HG03280 (cell line): ENCODE data around the gene DLGAP1.

Source experiments
- ATAC-seq: cut with Tn5 transposase; IDR thresholded peaks from one replicate; pipeline ENCODE4 v1.9.1; 2021; ENCODE audit warnings: mild to moderate bottlenecking, moderate library complexity; ENCODE audit not compliant: unreplicated experiment

DLGAP1 gene

DNA sequence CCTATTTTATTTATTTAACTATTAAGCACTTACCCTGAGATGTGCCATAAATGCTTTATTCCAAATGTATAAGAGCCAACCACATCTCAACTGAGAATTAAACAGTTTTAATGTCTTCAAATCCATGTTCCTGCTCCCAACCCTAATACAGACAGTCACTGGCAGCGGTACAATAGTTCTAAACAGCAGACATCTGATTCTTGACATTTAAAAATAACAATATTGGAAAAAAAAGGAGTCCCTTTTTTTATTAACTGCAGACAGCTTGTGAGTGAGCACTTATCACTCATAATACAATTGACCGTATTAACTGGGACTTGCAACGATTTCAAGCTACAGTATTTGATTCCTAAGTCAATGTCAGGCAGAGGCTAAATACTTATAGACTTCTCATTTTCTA is 580.5 kb downstream of the DLGAP1 start:
- no peak for ATAC-seq

DNA sequence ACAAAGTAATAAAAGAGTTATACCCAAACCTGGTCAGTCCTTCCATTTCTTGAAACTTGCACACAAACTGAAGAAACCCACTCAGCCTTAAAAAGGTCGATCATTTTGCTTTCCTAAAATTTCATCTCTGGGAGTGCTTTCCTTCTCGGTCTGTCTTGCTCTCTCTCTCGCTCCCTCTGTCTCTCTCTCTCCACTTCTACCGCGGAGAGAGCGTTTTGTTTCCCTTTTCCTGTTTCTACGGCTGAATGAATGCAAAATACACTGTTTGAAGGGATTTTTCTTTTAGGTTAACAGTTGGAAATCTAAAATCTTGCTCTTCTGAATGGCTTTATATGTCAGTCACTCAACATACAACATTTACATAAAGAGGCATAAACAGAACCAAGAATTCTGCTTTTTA is 581.0 kb downstream of the DLGAP1 start:
- no peak for ATAC-seq

DNA sequence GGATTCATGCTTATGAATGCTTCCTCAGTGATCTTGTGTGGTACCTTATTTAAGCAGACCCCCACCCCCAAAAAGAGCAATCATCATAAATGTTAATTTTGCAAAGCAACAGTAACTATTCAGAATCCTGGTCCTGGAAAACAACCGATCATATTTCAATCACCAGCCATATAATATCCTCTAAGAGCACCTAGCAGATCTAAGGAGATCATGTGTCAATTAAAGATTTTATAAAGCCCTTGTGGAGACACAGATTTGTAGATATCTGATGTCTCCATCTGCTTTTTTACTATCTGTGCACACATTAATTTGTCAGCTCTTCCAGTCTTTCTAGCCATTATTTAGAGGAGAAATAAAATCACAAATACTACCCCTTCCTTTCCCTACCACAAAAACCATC is 581.4 kb downstream of the DLGAP1 start:
- ATAC-seq, result no peak

DNA sequence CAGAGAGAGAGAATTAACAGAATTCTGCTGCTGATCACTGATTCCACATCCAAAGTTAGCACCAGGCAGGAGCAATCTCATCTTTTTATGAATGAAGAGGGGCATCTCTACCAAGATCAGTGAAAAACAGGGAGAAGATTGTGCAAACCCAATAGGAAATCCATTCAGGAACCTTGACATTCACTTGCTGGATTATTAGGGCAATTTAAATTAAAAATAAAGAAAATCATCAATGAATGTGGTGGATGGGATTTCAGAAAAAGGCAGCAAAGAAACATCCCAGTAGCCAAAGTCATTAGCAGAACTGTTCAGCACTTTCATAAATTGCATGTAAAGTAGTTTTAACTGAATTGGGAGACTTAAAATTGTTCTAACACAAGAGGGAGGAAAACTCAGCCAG is 581.9 kb downstream of the DLGAP1 start:
- ATAC-seq, result no peak

DNA sequence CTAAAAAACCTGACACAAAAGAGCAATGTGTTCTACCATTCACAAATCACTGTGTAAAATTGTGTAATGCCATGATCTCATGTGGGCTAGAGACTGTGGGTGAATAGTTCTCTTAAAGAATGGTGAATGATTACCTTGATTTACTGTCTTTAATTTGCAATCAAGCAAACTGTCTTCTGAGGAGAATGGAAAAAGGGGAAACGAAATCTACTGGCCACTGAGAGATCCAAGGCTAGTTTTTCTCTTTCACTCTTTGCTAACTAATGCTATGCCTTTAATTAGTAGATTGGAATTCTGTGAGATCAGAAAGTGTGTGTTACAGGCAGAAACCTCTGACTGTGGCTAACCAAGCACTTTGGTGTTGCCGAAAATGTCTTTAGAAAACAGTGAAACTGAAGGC is 582.5 kb downstream of the DLGAP1 start:
- no peak for ATAC-seq

DNA sequence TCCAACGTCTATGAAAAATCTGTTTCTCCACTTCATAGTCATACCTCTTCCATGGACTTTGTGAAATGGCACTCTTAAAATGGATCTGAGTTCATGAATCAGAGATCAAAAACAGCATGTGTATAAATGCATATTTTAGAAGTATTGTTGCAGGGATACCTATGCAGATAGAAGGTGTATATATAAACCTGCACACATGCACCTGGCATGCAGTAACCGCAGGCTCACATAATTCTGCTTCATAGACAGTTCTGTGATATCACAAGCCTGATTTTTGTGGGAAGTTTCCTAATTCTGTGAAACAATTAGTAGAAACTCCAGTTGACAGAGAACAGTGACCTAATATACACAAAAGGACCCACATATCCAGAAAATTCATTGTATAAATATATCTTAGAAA is 583.4 kb downstream of the DLGAP1 start:
- ATAC-seq, result no peak

DNA sequence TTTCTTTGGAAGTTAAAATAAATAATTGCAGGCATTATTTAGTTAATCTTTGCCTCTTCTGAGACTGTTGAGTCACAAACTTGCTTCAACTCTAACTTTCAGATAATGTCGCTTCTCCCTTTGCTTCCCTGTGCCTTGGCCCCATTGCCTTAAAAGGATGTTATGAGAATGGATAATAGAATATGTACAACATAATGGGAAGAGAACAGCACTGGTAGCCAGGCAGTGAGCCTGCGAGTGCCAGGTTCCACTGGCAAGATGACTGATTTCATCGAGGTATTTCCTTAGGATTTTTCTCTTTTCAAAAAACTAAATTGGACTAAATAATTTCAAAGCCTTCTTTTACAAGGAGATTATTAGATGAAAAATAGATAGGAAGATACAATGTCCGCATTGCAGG is 584.2 kb downstream of the DLGAP1 start:
- ATAC-seq, result no peak

DNA sequence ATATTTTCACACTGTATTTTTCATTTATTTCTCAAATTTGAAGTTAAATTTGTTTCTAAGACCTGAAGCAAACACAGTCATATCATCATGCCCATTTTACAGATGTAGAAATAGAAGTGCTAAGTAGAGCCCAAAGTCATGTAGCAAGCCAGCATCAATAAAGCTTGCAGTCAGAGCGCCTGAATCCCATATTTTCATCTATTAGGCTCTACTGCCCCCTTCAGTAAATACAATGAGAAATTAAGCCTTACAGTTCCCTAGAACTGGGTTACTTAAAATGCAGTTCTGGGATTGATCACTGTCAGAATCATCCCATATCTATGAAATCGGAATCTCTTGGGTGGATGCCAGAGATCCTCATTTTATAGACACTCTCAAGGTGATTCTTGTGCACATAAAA is 585.3 kb downstream of the DLGAP1 start:
- no peak for ATAC-seq

DNA sequence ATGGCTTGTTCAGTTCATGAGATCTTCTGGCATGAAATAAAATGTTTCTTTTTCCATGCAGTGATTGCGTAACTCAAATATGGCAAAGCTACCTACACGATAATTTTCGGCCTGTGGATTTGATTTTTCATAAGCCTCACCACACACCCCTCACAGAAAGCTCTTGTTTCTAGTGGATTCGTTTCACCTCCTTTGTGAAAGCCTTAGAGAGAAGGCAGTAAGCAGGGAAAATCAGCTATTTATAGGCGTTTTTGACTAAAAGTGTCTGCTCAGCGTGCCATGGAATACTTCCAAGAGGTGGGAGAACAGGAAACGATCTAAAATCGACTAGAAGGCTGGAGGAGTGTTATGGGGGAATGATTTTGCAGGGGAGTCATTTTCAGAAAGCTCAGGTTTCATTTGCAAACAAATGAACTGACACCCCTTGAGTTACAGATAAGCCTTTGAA is 587.2 kb downstream of the DLGAP1 start:
- no peak for ATAC-seq

DNA sequence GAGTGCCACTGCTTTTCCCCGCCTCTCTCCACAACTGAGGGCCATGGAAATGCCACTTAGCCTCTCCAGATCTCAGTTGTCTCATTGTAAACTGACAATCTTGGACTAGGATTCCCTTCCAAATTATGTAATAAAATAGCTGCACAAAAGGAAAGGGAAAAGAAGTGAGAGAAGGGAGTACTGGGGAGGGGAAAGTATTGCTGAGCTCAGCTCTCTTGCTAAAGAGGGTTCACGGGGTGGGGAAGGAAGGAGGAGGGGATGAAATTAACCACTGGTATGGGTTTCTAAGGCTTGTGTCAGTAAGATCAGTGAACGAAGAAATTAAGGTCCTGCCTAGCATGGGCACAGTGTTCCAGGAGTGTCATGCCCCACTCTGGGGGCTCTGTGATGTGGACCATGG is 587.9 kb downstream of the DLGAP1 start:
- no peak for ATAC-seq

DNA sequence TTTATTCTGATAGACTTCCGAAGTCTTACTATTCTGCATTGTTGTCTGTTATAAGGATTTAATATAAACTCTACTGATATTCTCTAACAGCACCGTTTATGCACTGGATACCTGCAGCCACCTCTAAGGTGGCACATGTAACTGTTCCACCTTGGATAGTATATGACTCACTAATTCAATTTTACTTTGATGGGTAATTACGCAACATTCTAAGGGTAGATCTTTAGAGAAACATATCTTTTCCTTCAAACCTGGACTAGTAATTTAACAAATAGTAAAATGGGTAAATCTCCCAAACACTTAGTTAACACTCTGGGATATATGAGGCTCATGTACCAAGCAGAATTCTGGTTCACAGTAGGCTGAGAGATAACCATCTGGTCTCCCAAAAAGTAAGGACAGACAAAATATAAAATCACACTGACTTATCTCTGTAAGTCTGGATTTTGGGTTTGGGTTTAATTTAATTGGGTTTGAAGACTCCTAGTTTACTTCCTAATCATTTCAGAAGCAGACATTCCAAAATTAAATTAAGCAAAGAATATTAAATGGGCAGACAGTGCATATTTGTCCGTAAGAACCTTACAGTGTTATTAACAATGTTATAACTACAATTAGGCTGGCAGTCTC is 590.3 kb downstream of the DLGAP1 start:
- ATAC-seq, result no peak

DNA sequence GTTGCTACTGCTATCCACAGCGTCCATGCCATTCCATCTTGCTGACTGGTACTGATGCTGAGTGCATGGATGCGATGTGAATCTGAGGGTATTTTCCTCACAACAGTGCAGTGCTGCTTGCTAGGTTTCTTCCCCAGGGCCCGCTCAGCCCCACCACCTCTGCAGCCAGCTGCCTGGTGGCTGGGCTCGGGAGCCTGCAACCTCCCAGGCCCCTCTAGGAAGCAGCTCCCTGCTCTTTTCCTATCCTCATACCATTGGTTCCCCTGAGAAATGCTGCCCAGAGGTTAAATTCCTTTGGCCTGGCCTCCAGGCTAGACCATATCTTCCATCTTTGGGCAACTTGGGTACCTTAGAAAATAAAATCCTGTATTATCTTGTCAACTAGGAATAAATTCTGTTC is 591.5 kb downstream of the DLGAP1 start:
- no peak for ATAC-seq

DNA sequence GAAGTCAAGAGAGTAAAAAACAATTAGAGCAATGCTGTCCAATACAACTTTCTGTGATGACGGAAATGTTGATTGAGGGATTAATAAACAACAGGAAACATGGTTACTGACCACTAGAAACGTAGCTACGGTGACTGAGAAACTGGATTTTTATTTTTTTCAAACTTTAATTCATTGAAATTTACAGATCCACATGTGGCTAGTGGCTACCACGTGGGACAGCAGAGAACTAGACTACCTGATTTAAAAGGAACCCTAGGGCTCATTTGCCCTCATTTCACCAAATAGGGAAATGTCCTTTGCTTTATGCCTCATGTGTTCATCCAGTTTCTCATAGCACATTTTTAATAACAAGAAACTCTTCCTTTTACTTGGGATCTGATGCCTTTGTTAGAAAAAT is 592.1 kb downstream of the DLGAP1 start:
- no peak for ATAC-seq

DNA sequence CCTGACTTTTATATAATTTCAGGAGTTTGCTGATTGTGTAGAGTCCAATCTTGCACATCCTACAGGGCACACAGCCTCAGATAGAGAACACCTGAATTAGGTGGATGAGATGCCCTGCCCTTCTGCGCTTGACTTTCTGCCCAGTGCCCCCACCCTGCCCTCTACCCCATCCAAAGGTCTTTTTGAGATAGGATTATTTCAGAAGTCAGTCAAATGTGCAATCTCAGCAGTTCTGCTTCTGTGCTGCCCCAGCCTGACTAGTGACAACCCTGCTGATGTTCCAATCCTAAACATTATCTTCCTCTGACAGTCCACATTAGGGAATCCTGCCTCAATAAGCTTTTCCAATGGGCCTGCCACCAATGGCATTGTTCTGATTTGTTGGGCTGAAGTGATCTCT is 593.6 kb downstream of the DLGAP1 start:
- no peak for ATAC-seq

DNA sequence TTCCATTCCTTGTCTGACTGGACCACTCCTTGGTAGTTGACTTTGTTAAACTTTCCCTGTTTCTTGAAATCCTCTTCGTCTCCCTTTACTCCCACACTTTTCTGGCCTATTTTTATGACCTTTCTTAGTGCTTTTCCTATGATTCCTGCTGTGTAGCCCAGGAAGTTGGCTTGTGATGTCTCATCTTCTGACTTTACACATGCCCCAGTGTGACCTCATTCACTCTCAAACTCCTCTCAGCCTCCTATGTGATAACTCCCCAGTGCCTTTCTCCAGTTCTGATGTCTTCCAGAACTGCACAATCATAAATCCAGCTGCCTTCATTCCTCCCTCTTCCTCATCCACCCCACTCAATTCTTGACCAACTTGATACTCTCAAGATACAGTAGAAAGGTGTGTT is 597.6 kb downstream of the DLGAP1 start:
- no peak for ATAC-seq

DNA sequence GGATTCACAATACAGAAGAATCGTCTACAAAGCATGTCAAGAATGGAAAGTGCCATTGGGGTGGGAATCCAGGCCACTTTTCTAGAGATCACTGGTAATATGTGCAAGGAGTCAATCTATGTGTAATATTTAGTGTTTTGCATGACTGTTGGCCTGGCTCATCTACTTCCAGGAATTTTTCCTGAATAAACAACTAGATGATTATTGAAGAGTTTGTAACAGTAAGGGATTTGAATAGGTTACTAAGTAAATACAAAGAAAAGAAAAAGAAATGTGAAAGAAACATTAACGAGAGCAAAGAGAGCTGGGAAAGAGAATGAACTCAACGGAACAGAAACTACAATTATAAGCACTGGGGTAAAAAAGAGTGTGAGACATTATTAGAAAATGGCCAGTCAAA is 599.1 kb downstream of the DLGAP1 start:
- ATAC-seq, result no peak

DNA sequence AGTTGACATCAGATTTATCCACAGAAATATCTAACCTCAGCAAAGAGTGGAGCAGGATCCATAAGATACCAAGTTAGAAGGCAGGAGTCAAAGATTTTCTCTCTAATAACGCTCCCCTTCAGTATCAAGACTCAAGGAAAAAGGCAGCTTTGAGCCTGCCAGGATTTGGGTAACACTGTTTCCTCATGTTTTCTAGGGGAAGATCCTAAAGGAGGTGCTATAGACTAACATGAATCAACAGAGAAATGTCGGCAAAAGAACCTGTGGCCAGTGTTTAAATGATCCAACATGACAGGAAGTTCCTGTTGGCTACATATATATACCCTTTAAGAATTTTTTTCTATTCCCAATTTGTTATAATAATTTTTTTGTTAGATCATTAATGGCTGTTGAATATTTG is 602.8 kb downstream of the DLGAP1 start:
- no peak for ATAC-seq

DNA sequence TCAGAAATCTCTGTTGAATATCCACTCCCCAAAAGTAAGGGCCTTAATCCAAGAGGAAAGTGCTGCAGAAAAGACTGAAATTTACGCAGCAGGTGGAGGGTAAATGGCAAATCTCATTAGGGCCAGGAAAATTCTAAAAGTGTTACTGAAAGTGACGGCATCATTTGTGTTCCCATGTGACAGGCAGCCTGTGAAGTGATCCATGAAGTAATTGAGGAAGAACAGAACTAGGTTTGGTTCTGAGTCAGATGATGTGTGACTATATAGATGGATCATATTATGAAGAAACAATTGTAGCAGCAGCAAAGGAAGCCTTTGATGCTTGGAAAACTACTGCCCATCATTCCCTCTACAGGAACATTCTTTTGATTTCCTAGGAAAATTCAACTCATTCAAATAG is 603.9 kb downstream of the DLGAP1 start:
- ATAC-seq, result no peak

DNA sequence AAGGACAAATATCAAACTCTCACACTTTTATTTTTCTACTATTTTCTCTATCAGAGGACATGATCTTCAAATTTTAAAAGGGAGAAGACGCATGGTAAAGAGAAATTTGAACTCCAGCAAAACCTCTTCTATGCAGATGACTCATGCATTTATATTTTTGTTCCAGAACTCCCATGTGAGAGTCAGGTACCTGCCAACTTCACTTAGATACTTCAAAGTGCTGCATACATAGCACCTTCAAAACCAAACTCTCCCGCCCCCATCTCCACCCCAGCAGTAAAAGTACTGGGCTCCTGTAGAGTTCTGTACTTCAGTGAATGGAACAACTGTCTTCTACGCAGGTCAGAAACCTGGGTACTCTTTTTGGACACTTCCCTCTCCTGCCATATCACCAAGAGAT is 606.8 kb downstream of the DLGAP1 start:
- ATAC-seq, result no peak

DNA sequence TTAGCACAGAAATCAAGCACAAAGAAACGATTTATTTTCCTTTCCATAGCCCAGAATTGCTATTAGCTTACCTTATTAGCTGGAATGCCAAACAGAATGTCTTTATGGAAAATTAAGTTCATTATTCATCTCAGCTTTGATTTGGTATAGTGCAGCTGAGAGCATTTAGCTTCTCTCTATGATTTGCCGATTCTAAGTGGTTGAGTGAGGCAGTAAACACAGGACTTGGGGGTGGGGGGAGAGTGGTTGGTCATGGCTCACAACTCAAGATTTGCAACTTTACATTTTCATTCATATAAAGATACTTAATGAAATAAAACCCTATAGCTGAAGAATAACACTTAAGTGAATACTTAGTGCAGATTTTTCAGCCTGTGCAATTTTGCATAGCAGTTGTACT is 609.9 kb downstream of the DLGAP1 start:
- no peak for ATAC-seq

DNA sequence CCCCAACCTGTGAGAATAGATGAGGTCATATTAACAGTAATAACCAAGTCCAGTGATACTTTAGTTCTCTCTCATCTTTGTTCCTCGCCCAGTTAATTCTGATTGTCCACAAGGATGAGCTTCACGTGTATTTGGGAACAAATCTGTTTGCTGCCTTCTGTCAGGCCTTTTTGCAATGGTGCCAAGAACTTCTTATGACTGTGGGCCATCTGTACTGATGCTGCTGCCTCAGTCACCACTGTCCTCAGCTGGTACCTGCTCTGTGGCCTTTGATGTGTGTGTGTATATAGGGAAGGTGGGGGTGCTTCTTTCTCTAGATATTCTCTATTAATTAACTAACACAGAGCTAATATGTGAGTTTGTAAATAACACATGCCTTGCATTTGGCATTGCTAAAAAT is 612.3 kb downstream of the DLGAP1 start:
- no peak for ATAC-seq

DNA sequence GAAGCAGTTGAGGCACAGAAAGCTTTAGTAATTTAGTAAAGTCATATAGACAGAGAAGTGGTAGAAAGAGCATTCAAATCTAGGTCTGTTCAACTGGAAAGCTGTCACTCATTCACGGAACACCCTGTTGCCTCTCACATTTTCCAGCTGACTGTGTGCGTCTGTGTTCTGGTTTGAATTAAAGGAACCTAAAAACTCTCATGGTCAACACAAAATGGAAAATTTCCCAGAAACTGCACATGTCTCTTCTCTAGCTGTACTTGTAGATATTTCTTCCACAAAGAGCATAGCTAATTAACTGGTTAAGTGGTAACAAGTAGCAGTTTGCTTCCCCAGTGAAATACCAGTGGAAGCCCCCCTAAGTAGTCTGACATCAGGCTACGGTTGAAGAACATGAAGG is 614.3 kb downstream of the DLGAP1 start:
- ATAC-seq, result no peak

DNA sequence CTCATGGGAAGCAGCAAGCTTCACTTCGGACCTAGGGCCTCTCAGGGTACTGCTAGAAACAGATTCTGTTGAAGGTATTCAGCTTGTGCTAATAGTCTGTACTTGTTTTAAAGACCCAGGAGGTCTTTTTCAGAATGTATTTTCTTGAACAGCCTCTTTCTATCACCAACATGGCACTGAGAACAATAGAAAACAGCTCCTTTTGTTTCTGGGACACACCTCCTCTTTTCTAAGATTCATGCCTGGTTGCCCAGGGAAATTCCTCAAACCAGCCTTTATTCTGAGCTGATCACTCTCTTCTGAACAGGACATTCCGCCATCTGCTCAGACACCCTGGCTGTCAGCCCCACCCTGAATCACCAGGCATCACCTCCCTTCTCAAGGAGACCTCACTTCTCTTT is 615.5 kb downstream of the DLGAP1 start:
- no peak for ATAC-seq
